ENCODE results near the gene IFT122.
"Not testable (repeated sequence)": the region's sequence is repeated elsewhere in the genome, so short reads cannot be mapped to it uniquely, and the experiment has no call there.

IFT122 gene

DNA sequence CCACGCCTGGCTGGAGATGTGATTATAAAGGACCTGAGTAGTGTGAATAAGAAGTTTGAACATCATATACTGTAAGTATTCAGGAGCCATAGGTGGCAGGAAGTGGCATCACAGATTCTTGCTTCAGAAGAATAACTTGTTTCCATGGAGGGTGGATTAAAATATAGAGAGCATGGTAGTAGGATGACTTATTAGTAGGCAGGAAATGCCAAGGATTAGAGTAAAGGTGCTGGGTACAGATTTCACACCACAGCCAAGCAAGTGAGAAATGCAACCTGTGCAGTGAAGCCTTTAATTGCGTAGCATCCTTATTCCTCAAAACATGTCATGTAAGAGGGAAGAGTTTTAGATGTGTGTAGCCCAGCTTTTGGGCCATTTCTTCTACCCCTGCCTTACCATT lies 30.8 kb downstream of the IFT122 start:
- DNase-seq (ENCODE audit: low read depth in 2 of 2) = no peak

DNA sequence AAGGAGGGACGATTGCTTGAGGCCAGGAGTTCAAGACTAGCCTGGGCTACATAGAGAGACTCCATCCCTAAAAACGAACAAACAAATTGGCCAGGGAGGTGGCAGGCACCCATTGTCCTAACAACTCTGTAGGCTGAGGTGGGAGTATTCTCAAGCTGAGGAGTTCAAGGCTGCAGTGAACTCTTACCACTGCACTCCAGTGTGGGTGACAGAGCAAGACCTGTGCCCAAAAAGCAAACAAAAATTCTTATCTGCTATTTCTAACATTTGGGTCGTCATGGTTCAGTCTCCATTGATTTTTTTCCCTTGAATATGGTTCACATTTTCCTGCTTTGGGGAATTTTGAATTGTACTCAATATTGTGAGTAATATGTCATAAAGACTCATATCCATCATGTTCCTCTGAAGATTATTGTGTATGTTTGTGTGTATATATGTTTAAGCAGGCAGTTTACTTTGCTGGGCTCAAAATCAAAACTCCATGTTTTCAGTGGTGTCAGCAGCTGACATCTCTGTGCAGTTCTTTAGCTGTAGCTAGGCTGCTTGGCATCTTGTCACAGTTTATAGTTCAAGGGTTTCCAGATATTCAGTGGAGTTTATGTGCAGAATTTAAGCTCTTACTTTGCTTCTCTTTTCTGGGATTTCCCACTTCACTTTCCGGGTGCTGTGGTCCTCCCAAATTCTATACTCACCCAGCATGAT lies 33.2 kb downstream of the IFT122 start:
- no peak for DNase-seq (ENCODE audit: low read depth in 2 of 2)

DNA sequence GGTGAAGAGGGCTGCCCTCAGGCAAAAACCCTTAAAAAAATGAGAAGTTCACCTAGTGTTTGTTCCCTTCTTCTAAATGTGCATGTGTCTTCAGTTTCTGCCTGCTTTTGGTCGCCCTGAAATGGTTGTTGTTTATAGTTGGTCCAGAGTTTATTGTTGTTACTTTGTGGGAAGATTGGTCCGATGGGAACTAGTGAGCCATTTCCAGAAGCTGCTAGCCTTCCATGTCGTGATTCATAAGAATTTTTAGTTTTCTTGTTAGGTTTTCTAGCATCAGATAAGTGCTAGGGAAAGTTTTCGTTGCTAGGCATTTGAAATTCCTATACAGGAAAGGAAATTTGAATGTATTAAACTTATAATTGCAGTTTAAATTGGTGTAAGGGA lies 33.7 kb downstream of the IFT122 start:
- no peak for DNase-seq (ENCODE audit: low read depth in 2 of 2)

DNA sequence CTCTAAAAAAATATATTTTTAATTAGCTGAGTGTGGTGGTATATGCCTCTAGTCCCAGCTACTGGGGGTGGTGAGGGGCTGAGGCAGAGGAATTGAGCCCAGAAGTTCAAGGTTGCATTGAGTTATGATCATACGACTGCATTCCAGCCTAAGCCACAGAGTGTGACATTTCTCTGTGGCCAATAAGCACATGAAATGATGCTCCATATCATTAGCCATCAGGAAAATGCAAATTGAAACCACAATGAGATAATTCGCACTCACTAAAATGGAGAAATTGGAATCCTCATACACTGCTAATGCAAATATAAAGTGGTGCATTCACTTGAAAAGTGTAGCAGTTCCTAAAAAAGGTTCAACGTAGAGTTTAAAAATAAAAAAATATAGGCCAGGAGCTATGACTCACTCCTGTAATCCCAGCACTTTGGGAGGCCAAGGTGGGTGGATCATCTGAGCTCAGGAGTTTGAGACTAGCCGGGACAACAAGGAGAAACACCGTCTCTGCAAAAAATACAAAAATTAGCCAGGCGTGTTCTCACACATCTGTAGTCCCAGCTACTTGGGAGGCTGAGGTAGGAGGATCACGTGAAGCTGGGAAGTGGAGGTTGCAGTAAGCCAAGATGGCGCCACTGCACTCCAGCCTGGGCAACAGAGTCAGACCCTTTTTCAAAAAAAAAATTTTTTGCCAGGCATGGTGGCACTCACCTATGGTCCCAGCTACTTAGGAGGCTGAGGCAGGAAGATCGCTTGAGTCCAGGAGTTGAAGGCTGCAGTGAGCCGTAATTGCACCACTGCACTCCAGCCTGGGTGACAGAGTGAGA lies 35.2 kb downstream of the IFT122 start:
- no peak for DNase-seq (ENCODE audit: low read depth in 2 of 2)

DNA sequence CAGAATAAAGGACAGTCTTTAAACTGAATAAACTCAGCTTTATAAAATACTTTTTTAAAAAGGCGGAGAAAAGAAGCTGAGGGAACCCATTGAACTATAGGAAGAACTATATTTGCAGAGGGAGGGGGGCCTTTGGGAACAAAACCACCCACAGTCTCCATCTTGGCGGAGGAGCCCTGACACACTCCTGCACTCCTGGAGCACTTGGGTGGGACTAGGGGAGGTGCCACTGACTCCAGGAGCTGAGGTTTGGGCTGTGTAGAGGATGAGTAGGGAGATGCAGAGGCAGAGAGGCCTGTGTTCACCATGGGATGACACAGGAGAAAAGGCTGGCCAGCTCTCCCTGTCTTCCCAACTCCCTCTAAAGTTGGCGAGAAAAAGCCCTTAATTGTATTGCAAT lies 35.8 kb downstream of the IFT122 start:
- no peak for DNase-seq (ENCODE audit: low read depth in 2 of 2)

DNA sequence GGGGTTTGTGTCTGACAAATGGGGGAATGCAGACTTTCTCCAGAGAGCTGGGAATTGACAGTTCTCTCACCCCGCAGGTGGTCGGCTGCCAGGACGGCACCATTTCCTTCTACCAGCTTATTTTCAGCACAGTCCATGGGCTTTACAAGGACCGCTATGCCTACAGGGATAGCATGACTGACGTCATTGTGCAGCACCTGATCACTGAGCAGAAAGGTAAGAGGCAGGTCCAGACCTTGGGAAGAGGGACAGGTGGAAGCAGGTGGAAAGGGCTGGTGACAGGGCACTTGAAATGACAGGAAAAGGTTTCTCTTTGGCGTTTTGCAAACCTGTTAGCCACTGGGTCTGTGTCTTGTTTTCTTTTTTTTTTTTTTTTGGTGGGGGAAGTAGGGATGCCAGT lies 36.6 kb downstream of the IFT122 start:
- no peak for DNase-seq (ENCODE audit: low read depth in 2 of 2)

DNA sequence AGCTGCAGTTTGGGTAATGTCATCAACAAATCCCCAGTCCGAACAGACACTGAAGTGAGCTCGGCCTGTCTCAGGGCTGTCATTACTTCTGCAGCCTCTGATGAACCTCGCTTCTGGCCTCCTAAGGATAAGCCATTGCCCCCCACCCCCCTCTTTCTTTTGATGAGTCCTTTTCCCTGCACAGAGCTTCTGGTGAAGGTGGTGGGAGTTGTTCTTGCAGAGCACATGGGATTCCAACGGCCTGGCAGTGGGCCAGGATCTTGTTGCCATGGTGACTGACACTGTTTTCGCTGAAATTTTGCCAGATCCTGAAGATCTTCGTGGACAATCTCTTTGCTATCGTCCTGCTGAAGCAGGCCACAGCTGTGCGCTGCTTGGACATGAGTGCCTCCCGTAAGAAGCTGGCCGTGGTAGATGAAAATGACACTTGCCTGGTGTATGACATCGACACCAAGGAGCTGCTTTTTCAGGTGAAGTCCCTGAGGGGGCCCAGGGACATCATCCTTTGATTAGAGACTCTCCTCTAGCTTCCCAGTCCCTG lies 41.3 kb downstream of the IFT122 start:
- DNase-seq (ENCODE audit: low read depth in 2 of 2) = not testable (repeated sequence)

DNA sequence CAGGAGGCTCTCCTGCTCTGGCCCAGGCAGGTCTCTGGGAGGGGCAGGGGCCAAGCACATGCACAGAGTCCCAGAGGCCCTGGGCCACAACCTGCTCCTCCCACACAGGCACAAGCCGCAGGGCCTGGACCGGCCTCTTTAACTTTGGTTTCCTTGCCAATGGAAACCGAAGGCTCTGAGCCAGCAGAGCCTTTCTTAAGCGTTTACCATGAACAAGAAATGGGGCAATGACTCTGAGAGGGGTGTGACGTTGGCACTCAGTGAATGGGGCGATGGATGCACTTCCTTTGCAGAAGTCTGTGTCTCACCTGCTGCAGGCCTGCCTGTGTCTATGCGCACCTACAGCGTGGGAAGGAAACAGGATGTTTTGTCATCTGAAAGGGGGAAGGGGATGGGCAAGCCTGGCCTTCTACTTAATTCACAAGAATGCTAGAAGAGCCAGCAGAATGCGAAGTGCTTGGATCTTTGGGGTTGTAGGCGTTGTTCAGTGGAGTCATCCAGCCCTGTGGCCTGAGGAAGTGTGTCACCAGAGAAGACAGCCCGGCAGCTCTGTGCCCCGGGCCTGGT lies 41.8 kb downstream of the IFT122 start:
- DNase-seq (ENCODE audit: low read depth in 2 of 2) = no peak

DNA sequence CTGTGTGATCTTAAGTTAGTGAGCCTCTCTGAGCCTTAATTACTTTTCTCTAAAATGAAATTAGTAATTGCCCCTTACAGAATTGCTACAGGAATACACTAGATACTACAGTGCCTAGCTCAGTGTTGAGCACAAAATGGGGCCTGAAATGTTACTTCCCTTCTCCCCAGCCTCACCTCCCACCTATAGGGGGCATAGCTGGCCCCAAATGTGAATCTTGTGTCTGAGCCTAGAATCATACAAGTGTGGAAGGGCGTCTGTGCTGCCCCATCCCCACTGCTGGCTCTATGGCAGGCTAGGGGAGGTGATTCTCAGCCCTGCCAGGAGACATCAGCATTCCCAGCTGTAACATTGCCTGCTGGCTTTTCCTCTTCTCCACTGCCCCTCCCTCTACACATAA lies 42.7 kb downstream of the IFT122 start:
- no peak for DNase-seq (ENCODE audit: low read depth in 2 of 2)

DNA sequence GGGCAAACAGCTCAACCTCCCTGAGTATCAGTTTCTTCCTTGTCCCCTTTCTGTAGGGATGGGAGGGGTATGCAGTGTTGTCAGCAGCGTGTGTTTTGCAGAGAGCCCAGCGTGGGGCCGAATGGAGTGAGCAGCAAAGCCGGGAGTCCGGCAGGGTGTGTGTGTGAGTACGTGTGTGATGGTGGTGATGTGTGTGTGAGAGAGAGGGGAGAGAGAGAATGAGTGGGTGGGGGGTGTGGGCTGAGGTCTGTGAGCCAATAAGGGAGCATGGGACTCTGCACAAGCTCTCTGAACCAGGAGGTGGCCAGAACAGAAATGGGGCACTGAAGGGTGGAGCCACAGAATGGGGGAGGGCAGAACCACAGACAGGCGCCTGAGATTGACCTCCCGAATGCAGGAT lies 43.8 kb downstream of the IFT122 start:
- DNase-seq (ENCODE audit: low read depth in 2 of 2) = no peak

DNA sequence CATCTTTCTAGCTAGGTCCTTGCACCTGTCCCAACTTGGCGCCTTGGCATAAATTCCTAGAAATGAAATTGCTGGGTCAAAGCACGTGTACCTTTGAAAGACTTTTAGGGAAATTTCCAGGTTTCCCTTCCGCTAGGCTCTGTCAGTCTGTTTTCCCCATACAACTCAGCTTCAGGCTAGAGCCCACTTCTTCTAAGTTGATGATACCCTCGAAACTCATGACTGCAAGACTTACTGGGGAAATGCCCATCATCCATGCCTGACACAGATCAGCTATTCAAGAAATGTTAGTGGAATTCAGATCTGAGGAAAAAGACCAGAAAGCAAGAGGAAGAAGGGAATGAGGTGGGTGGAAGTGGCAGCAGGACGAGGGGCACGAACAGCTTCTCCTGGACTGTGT lies 45.1 kb downstream of the IFT122 start:
- not testable (repeated sequence) for DNase-seq (ENCODE audit: low read depth in 2 of 2)

DNA sequence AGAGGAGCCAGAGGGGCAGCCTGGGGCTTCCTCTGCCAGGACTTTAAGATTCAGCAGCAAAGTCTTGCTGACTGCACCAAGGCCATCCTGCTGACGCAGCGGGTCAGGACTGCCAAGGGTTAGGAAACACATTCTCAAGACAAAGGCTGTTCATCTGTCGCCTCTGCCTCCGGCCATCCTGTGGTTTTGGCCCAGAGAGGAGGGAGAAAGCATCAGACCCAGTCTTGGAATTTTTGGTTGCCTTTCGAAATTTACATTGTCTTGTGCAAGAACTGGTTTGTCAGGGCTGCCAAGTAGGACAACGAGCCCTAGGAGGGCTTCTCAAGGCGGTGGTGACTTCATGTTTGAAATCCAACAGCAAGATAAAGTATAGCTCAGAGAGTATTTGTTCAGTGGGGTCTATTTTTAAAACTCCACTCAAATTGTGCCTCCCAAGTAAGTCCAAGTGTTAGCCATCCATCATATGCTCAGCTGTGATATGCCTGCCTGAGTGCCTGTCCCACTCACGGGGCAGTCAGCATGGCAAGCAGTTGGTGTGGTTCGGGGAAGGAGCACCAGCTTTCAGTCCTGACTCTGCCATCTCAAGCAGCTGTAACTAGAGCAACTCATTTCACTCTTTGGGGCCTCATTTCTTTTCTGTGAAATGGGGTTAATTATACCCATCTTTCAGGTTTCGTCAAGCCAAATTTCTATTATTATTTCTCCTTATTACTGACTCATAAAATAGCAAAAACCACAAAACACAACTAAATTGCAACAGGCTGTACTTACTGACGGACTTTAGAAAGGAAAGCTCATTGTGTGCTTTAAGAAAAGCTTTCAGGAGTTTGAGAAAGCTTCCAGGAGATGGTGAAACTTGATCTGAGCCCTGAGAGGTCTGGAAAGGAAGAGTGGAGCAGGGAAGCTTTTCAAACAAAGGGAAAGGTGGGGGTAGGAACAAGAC lies 46.0 kb downstream of the IFT122 start:
- no peak for DNase-seq (ENCODE audit: low read depth in 2 of 2)

DNA sequence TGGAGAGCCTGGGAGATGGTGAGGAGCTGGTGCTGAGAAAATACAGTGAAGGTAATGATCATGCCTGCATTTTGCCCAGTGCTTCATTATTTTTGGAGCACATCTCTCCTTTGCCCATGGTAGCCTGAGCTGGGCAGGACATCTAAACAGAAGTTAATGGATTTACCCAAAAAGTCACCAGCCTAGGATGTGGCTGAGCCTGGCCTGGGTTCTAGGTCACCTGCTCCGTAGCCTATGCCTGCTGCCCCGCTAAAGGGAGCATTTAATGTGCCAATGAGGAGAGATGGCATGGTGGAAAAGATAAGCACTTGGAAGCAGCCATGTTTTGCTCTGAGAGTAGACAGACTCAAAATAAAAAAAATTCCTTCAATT lies 46.6 kb downstream of the IFT122 start:
- no peak for DNase-seq (ENCODE audit: low read depth in 2 of 2)

DNA sequence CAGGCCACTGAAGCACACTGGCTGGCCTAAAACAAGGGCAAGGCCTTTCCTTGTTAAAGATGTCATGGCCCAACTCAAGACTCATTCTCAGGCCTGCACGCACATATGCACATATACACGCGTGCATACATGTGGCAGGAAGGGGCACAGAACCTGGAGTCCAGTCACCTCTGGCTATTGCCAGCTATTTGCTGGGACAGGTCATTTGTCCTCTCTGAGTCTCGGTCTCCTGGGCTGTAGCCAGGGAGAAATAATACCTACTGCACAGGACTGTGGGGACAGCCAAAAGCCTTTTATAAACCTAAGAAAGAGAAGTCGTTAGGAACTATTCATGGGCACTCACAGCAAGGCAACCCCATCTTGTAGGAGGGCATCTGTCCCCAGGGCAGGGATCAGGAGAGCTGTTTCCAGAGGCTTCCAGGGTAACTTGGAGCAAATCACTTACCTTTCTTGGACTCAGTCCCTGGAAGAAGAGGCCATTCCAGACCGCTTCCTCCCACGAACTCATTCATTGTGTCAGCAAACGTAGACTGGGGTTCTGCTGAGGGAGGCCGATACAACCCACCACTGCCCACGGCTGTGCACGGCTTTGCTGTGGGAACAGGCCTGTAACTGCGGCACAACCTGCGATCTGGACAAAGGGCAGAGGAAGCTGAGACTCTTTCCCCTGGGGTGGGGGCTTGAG lies 47.3 kb downstream of the IFT122 start:
- DNase-seq (ENCODE audit: low read depth in 2 of 2) = no peak

DNA sequence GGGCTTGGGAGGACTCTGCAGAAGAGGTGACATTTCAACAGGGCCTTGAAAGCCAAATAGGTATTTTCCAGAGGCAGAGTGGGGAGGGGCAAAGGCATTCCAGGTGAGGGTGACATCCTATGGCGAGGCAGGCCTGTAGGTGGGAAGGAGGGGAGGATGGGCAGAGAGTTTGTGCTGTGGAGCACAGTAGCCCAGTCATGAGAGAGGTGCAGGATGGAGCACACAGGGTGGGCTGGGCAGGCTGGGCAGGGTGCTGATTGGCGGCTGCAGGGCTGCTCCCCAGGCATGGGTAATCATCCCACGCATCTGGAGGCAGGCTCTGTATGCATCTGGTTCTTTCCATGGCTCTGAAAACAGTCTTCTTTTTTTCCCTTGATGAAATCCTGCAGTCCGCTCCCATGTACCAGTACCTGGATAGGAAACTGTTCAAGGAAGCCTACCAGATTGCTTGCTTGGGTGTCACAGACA lies 47.9 kb downstream of the IFT122 start:
- DNase-seq (ENCODE audit: low read depth in 2 of 2) = not testable (repeated sequence)

DNA sequence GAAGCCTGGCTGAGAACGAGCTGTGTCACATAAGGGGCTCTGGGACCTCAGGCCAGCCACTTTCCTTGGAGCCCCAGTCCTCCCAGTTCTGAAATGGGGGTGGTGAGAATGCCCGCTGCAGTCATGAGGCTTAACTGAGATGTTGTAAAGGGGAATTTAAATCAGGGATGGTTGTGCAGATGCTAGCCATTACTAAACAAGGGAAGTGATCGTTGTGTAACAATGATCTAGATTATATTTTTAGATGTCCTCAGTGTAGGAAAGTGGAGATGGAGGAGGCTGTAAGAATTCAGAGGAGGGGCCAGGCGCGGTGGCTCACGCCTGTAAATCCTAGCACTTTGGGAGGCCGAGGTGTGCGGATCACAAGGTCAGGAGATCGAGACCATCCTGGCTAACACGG lies 49.2 kb downstream of the IFT122 start:
- not testable (repeated sequence) for DNase-seq (ENCODE audit: low read depth in 2 of 2)

DNA sequence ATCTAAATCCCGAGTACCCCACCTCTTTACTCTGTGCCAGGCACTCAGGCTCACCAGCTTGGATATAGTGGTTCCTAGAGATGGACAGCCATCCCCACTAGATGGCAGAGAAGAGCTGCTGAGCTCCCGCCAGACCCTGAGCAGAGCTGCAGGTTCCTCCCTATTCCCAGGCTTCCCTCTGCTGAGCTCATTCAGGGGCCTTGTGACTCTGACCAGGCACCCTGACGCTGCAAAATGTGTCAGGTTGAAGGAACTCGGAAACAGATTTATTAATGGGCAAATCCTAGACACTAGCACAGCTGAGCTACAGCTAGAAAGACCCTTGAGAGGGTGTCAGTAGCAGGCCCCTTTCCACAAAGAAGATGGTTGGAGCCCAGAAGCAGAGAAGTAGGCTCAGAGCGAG lies 50.2 kb downstream of the IFT122 start:
- DNase-seq (ENCODE audit: low read depth in 2 of 2) = peak; percentile 17 to 18

DNA sequence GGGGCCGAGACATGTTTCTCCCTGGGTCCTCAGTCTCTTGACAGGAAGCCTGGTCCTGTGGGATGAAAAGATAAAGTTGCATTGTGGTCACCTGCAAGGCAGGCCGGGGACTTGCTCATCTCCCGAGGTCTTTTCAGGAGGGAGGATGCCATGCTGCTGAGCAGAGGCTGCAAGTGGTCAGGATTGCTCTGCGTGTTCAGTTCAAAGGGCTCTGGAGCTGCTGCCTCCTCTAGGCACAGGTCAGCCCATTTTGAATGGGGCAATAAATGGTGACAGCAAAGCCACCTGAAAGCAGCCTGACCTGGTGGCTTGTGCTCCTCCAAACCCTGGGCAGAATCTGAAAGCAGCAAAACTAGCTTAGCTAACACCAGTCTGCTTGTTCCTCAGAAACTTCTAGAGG lies 51.1 kb downstream of the IFT122 start:
- not testable (repeated sequence) for DNase-seq (ENCODE audit: low read depth in 2 of 2)

DNA sequence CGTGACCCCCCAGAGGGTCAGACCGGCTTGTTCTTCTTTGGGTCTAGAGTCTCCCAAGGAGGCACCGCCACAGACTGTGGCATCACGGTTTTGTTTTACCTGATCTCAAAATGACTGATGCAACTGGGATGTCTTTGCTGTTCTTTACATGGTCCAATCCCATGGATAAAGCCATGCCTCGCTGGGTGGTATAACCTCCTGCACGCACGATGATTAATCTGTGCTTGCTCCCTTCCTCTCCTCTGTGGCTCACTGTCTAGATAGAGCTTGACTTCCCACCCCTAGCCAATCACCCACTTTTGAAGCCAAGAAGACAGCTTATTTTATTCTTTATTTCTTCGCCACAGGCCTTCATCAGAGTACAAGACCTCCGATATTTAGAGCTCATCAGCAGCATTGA lies 51.8 kb downstream of the IFT122 start:
- DNase-seq (ENCODE audit: low read depth in 2 of 2) = no peak

DNA sequence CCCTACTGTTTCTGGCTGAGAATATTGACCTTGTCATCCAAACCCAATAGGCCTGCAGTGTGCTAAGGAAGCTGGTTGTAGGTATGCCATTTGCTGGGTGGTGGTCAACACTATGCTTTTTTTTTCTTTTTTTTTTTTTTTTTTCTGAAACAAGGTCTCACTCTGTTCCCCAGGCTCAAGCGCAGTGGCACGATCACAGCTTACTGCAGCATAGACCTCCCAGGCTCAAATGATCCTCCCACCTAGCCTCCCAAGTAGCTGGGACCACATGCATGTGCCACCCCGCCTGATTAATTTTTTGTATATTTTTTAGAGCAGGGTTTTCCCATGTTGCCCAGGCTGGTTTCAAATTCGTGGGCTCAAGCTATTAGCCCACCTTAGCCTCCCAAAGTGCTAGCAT lies 52.7 kb downstream of the IFT122 start:
- no peak for DNase-seq (ENCODE audit: low read depth in 2 of 2)

DNA sequence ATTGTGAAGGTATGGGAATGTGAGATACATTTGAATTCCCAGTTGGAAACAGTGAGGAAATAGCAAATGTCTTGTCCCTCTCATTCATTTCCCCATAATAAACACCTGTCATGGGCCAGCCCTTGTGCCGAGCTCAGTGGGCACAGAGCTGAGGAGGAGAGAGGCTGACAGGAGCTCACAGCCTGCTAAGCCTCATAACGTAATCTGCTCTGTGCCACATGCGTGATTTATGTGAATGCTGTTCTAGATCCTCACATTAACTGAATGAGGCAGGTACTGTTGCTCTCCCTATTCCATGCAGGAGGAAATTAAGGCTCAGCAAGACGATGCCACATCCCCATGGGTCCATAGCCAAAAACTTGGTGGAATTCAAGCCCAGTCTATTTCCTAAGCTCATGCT lies 53.2 kb downstream of the IFT122 start:
- DNase-seq (ENCODE audit: low read depth in 2 of 2) = no peak

Data from stimulated activated CD8-positive, alpha-beta memory T cell treated with anti-CD3 and anti-CD28 coated beads, Interleukin-2, amount 100 ng/mL, for 48 hours (primary cell).